Activated CD8-positive, alpha-beta memory T cell treated with anti-CD3 and anti-CD28 coated beads, Interleukin-2, amount 50 U/mL, for 24 hours (primary cell): ENCODE data around the gene RALGAPB.
"Not testable (repeated sequence)": the region's sequence is repeated elsewhere in the genome, so short reads cannot be mapped to it uniquely, and the experiment has no call there.

ENCODE experiments used
- DNase-seq: peaks from one replicate; pipeline ENCODE4 v3.0.0-alpha.2; 2020; ENCODE audit errors: extremely low read depth

The RALGAPB gene

GRCh38 chr20:38472513-38473366, at the start of gene RALGAPB:
Gene RALGAPB (plus strand): TSS chr20:38472843. CDS start chr20:38488433, 15,590 bp downstream.
- DNase-seq: peak; percentile 97

DNA sequence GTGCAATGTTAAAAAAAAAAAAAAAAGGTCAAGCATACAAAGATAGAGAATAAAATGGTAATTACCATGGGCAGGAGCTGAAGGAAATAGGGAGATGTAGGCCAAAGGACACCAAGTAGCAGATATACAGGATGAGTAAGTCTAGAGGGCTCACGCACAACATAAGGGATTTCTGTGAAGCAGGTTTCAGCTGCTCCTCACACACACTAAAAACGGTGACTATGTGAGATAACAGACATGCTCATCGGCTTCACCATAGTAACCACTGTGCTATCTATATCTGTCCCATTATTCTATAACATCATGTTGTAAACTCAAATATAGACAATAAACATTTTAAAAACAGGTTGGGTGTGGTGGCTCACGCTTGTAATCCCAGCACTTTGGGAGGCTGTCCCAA, 49.1 kb upstream of the RALGAPB start:
- DNase-seq: no peak

- DNase-seq: no peak
Measured at GRCh38 chr20:38424401-38424800, 48.2 kb upstream of the RALGAPB start.

GRCh38 chr20:38426006-38426897, 46.4 kb upstream of the RALGAPB start:
- DNase-seq: peak; percentile 20

DNA sequence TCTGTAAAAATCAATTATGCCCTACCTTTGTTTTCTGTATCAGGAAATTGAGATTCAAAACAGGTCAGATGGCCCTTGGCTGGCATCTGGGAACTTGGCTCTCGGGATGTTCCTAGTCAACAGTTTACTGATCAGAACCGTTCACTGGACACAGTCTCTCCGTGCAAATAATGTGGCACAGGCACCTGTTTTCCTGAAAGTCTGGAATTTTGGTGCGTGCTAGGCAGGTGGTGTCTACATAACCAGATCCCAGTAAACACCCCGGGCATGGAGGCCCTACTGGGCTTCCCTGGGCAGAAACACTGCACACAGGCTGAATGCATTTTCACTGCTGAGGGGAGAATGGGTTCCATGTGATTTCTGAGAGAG, 45.0 kb upstream of the RALGAPB start:
- DNase-seq: no peak

GRCh38 chr20:38428800-38429199, 43.8 kb upstream of the RALGAPB start:
- no peak for DNase-seq

- DNase-seq: no peak
Measured at GRCh38 chr20:38429301-38429700, 43.3 kb upstream of the RALGAPB start.

- DNase-seq: no peak
Measured at GRCh38 chr20:38430679-38431325, 41.8 kb upstream of the RALGAPB start.

GRCh38 chr20:38432292-38432691, 40.4 kb upstream of the RALGAPB start:
- DNase-seq: no peak

DNA sequence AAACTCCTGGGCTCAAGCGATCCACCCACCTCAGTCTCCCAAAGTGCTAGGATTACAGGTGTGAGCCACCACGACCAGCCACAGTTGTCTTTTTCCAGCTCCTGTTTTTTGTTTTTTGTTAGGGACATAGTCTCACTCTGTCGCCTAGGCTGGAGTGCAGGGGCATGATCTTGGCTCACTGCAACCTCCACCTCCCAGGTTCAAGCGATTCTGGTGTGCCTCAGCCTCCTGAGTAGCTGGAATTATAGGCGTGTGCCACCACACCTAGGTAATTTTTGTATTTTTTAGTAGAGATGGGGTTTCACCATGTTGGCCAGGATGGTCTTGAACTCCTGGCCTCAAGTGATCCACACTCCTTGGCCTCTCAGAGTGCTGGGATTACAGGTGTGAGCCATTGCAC, 39.8 kb upstream of the RALGAPB start:
- not testable (repeated sequence) for DNase-seq

GRCh38 chr20:38433304-38433972, 39.2 kb upstream of the RALGAPB start:
- no peak for DNase-seq

DNA sequence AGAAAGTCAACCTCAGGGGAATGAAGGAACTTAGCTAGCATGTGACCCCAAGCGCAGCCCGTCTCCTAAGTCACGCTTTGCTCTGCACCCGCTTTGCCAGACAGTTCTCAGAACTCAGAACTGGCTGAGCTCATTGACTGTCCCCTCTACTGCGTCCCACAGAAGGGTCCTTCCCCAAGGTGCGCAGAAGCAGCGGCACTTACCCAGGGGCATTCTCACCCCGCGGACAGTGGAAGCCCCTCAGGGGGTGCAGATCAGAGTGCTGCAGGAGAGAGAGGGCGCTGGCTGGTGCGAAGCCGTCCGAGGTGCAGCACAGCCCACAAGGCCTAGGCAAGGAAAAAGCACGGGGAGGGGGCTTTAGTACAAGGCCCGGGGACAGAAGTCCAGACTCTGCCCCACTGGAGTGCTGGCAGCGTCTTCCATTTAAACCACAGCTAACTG, 38.3 kb upstream of the RALGAPB start:
- no peak for DNase-seq

DNA sequence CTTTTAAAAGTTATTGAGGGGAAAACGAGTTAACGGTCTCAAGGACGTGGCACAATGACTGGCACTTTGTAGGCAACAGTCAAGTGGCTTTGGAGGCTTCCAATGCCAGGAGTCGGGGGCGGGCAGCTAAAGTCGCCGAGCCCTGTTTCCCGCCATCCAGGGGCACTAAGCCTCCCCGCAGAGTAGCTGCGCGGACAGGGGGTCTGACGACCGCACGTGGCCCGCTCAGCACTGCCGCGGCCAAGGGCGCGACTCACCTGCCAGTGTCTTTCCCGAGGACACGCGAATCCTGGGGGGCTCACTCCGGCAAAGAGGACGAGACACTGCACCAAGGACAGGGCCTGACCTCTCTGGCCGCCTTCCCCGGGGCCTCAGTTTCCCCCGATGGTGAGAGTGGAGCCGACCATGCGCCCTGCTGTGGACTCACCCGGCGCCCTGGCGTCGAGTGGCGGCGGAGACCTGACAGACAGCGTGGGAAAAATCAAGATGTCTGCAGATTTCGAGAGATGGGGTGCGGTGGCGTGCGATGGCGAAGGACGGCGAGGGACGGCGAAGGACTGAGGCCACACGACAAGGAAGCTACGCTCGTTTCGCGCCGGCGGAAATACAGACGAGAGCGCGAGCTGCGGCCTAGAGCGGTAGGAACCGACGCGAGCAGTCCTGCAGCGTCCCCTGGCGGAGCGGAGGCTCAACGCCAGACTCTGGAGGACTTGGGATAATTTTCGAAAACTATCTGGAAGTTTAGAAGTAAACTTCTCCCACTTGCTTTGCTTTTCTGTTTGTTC, 37.7 kb upstream of the RALGAPB start, which contains the start of gene SNHG17:
Gene SNHG17, minus strand, starts transcription at position 559 of the 785 bp plus-strand sequence.
- DNase-seq: peak; percentile 63

DNA sequence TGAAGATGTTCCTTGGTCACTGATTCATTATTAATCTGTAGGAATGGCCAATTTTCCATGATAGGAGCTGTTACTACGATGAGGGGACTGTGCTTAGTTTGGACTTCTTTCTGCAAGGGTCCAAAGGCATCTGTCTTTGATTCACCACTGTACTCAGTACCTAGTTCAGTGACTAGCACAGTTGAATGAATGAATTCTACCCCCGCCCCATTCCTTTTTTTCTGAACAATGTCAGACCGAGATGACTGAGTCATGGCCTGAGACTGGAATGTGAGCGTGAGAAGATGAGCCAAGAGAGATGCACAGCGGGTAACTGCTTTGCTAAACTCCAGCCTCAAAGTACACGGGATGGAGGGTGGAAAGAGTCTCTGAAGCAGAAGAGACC, 37.1 kb upstream of the RALGAPB start:
- no peak for DNase-seq

GRCh38 chr20:38437796-38438195, 34.8 kb upstream of the RALGAPB start:
- DNase-seq: no peak

DNA sequence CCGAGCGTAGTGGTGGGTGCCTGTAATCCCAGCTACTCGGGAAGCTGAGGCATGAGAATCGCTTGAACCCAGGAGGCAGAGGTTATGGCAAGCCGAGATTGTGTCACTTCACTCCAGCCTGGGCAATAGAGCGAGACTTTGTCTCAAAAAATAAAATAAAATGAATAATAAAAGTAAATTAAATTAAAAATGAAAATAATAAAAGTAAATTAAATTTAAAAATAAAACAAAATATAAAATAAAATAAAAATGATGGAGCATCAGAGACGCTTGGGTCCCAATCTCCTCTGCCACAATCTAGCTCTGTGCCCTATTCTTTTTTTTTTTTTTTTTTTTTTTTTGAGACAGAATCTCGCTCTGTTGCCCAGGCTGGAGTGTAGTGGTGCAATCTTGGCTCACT, 31.5 kb upstream of the RALGAPB start:
- DNase-seq: not testable (repeated sequence)

DNA sequence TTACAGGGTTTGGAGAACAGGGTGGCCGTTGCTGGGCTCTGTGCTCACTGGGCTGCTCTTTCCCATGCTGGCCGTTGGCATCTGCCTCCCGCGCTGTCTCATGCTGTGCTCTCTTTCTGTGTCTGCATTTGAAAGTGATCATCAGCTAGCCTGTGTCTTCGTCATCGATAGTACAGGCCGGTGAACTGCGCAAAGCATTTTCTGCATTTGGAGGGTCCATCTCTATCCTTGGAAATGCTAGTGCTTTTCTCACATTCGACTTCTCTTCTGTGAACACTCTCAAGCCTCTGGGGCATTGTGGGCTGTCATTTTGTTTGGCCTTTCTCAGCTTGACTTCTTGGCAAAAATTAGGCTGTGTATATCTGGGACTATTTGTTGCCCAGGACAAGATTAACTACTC, 30.7 kb upstream of the RALGAPB start:
- DNase-seq: no peak

- no peak for DNase-seq
Measured at GRCh38 chr20:38445381-38445796, 27.3 kb upstream of the RALGAPB start.

DNA sequence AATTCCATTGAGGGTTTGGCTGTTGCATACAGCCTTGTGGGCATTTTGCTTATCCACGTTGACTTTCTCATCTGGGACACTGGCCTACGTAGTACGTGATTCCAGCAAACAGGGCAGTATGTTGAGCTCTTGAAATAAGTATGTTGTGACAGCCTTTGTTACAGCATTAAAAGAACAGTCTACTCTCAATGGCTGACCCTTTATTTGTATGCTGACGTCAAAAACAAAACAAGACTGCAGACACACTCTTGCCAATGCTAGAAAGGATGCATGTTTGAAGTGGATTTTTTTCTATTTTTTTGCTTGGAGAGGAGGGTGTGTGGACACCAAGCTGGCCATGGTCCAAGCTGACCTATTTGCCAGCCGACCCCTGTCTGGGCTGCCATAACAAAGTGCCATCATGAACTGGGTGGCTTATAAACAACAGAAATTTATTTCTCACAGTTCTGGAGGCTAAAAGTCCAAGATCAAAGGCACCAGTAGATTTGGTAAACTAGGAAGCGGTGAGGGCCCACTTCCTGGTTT, 26.7 kb upstream of the RALGAPB start:
- DNase-seq: no peak

DNA sequence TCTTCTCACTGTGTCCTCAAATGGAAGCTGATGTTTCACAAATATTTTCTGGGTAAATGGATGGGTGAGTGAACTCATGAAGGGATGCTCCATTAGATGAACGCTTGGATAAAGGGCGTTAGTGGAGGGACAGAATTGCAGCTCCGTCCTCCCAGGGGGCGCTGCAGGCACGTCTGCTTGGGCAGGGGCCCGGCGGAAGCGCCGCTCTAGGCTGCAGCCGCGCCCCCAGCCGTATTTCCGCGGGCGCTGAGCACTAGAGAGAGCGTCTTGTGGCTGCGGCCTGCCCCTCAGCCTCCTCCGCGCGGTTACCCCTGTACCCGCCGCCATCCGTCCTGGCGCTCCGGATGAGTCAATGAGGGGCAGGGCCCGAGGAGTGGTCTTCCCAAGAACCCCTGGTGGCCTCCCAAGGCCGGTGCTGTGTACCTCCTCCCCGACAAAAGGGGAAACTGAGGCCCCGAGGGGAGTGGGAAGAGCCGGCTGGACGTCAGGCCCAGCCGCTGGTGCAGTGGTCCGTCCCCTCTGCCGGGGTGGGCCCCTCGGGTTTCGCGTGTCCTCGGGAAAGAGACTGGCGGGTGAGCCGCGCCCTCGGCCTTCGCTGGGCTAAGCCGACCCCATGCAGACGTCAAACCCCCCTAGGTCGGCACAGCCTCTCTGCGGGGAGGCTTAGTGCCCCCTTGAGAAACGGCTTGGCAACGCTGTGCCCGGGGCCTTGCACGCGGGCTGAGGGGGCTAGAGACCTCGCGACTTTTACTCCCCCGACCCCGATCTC, 26.0 kb upstream of the RALGAPB start:
- peak; percentile 83 for DNase-seq
